Activated gamma-delta T cell (primary cell): ENCODE data around the gene SOBP.
A peak's percentile ranks its signal among the peaks of the same experiment; 100 is the strongest.
"Not testable (repeated sequence)": the region's sequence is repeated elsewhere in the genome, so short reads cannot be mapped to it uniquely, and the experiment has no call there.

Source experiments
- DNase-seq: peaks from one replicate; lab custom pipeline; 2025; lab: John Stamatoyannopoulos, UW
- total RNA-seq, 2 donors: gene quantifications; one replicate each; lab custom pipeline; 2026; lab: John Stamatoyannopoulos, UW

The SOBP gene, protein sequence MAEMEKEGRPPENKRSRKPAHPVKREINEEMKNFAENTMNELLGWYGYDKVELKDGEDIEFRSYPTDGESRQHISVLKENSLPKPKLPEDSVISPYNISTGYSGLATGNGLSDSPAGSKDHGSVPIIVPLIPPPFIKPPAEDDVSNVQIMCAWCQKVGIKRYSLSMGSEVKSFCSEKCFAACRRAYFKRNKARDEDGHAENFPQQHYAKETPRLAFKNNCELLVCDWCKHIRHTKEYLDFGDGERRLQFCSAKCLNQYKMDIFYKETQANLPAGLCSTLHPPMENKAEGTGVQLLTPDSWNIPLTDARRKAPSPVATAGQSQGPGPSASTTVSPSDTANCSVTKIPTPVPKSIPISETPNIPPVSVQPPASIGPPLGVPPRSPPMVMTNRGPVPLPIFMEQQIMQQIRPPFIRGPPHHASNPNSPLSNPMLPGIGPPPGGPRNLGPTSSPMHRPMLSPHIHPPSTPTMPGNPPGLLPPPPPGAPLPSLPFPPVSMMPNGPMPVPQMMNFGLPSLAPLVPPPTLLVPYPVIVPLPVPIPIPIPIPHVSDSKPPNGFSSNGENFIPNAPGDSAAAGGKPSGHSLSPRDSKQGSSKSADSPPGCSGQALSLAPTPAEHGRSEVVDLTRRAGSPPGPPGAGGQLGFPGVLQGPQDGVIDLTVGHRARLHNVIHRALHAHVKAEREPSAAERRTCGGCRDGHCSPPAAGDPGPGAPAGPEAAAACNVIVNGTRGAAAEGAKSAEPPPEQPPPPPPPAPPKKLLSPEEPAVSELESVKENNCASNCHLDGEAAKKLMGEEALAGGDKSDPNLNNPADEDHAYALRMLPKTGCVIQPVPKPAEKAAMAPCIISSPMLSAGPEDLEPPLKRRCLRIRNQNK
- total RNA-seq = 0.79 to 3.4 reads per million in 2 donors

DNA sequence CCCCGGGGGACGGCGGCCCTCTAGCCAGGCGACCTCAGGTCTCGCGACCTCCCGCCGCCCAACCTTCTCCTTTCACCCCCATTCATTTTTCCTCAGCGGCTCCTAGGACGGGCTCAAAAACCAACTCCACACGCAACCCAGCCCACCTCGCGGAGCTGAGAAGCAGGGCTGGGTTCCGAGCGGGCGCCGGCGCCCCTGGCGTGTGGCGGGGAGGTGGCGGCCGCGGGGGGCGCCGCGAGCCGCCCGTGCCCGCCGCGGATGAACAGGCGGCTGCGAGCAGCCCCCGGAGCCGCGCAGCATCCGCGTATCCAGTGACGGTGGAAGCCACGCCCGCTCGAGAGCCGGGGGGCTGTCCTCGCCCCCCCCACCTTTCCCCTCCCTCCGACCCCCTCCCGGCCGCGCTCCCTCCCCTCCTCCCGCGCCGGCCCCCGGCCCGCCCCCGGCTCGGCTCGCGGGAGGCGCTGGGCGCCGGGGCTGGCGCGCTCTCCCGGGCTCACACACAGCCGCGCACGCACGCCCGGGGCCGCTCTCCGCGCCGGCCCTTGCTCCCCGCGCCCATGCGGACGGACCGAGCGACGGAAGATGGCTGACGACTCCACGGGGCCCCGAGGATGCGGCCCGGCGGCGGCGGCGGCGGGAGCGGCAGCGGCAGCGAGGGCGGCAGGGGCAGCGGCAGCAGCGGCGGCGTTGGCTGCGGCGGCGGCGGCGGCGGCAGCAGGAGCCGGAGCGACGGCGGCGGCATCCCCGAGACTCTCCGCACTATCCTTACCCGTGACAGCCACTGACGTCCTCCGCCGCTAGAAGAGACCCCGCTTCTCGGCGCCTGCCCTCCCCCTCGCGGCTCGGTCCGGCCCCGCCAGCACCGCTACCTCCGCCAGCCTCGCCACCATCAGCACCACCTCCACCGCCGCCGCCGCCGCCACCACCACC lies at the start of gene SOBP:
Gene SOBP, plus strand, starts transcription at position 482 of the 930 bp plus-strand sequence. CDS start 500 bp downstream, outside the sequence.
- DNase-seq = peak; percentile 33

- no peak for DNase-seq
Observed at GRCh38 chr6:107440936-107441335, 49.0 kb upstream of the SOBP start.

GRCh38 chr6:107441682-107442081 lies 48.2 kb upstream of the SOBP start:
- DNase-seq = no peak

- no peak for DNase-seq
Observed at GRCh38 chr6:107442938-107443607, 46.8 kb upstream of the SOBP start.

DNA sequence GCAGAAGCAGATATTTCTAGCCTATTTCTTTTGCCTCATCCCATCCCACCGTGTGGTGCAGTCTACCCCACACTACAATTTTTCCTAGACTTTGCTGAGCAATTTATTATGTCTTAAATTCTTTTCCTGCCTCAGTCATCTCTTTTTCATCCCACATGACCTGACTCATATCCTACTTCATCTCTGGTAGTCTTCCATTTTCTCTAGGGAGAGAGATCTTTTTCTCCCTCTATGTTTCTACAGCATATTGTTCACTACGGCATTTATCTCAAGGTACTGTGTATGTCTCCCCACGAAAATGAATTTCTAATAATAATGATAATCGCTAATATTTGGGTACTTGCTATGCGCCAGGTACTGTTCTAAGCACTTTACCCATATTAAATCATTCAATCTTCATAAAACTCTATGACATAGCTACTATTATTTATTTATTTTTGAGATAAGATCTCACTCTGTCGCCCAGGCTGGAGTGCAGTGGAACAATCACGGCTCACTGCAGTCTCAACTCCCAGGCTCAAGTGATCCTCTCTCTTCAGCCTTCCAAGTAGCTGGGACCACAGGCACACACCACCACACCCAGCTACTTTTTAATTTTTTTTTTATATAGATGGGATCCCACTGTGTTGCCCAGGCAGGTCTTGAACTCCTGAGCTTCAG lies 46.2 kb upstream of the SOBP start:
- no peak for DNase-seq

GRCh38 chr6:107444277-107444676 lies 45.6 kb upstream of the SOBP start:
- no peak for DNase-seq

DNA sequence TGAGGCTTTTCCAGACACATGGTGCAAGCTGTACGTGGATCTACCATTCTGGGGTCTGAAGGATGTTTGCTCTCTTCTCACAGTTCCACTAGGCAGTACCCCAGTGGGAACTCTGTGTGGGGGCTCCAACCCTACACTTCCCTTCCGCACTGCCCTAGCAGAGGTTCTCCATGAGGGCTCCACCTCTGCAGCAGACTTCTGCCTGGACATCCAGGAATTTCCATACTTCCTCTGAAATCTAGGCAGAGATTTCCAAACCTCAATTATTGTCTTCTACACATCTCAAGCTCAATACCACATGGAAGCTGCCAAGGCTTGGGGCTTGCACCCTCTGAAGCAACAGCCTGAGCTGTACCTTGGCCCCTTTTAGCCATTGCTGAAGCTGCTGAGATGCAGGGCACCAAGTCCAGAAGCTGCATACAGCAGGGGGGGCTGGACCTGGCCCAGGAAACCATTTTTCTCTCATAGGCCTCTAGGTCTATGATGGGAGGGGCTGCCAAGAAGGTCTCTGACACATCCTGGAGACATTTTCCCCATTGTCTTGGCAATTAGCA lies 42.2 kb upstream of the SOBP start:
- no peak for DNase-seq

DNA sequence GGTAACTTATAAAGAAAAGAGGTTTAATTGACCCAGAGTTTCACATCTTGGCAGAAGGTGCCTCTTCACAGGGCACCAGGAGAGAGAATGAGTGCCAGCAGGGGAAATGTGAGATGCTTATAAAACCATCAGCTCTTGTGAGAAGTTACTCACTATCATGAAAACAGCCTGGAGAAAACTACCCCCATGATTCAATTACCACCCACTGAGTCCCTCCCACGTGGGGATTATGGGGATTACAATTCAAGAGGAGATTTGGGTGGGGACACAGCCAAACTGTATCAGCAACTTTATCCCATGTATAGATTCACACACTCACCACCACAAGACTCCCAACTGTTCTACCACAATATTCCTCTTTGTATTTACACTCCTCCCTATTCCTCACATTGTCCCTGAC lies 41.1 kb upstream of the SOBP start:
- no peak for DNase-seq

GRCh38 chr6:107458672-107459282 lies 31.1 kb upstream of the SOBP start:
- peak; percentile 18 for DNase-seq

DNA sequence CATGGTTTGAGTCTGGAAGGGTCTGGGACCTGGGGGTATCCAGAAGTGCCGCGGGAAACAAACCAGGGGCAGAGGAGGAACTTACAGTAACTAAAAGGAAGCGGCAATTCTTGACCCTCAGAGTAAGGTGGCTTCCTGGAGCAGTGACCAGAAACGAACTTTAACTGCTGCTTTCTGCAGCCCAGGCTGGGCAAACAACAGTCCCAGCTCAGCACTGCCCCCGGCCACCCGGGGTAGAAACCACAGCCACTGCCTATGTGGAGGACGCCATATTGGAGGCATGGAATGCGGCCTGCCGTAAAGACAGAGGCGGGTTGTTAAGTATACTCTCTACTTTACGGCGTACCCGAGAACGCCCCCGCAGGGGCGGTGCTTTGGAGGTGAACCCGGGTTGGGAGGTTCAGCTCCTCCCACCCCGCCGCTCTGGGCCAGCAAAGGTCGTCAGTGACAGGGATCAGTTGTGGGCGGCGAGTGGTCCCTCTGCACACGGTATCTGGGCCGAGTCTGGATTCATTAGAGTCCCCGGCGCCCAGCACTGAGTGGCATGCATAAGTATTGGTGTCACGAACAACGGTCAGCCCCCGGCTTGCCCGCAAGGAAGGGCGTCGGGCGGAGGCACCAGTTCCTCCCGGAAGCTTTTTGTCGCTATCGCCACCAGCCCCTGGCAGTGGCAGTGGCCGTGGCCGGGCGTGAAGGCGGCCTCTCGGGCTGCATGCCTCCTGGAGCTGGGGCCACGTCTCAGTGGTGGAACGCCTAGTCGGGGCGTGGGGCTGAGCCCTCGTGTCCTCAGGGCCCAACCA lies 30.4 kb upstream of the SOBP start, which contains the start of gene PDSS2:
Gene PDSS2, minus strand, starts transcription at position 282 of the 800 bp plus-strand sequence. Its CDS starts 279 bp downstream, at position 3.
- DNase-seq = peak; percentile 73

- DNase-seq = no peak
Observed at GRCh38 chr6:107460083-107460631, 29.8 kb upstream of the SOBP start.

DNA sequence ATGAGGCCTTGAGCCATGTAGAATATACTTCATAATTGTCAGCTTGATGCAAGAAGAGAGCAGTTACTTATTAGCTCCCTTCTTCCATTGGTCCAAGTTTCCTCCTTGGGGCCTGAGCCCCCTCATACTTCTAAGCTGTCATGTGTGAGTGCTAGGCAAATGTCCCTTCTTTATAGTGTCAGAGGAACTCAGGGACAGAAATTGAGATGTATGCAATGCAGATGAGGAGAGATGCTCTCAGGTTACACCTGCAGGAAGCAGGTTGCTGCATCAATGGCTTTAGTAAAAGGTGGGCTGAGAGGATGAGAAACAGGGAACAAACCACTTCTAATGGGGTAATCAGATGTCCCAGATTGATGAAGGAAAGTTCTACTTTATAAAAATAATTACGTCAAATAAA lies 23.9 kb upstream of the SOBP start:
- no peak for DNase-seq

- no peak for DNase-seq
Observed at GRCh38 chr6:107470364-107470763, 19.6 kb upstream of the SOBP start.

- no peak for DNase-seq
Observed at GRCh38 chr6:107473660-107474059, 16.3 kb upstream of the SOBP start.

GRCh38 chr6:107475360-107475759 lies 14.6 kb upstream of the SOBP start:
- not testable (repeated sequence) for DNase-seq

GRCh38 chr6:107475826-107476225 lies 14.1 kb upstream of the SOBP start:
- DNase-seq = not testable (repeated sequence)

GRCh38 chr6:107479089-107479690 lies 10.7 kb upstream of the SOBP start:
- DNase-seq = no peak

DNA sequence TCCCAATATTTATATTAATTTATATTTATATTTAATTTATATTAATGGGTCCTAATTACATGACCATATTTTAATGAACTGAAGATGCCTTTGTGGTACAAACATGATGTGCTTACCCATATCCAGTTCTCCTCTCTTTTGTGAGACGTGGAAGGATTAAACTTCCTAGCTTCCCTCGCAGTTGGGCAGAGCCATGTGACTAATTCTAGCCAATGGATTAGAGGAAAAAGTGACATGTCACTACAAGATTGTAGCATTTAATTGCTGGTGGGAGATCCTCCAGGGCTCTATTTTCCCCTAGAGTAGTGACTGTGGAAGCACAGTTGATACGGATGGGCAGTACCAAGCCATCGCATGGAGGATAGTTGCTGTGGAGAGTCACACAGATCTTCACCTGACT lies 4.8 kb upstream of the SOBP start:
- no peak for DNase-seq
